NCI-H146 treated with DMSO at 0.1 percent for 48 hours (cell line): ENCODE data around the gene HNRNPA2B1.
A peak's percentile ranks its signal among the peaks of the same experiment; 100 is the strongest.
"Not testable (repeated sequence)": the region's sequence is repeated elsewhere in the genome, so short reads cannot be mapped to it uniquely, and the experiment has no call there.

Experiments
- DNase-seq: peaks from one replicate; lab custom pipeline; 2025; ENCODE audit not compliant: unreplicated experiment; lab: John Stamatoyannopoulos, UW

The HNRNPA2B1 gene

DNA sequence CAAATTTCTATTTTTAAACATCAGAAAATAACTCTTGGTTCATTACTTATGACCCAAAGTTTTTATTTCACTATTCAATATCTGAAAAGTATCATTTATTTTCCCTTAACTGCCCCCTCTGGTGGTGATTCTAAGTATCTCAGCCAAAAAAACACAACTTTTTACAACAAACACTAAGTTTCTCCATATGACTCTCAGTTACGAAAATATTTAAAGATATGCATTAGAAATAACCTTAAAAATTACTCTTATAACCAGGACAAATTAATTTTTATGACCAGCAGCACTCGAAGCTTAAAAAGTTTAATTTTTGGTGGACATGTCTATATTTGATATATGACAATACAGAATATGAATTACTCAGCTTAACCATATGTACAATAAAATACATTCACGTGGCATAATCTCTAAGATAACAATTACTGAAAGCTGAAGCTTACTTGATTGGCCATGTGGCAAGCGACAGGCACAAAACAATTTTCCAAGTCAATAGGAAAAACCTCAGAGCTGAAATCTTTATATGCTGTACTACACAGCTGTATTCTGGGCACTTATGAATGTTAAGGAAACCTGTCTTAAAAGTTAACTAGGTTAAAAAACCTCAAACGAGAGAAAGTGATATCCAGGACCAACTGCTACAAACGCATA is 2.3 kb downstream of the HNRNPA2B1 start:
- peak; percentile 16 for DNase-seq

DNA sequence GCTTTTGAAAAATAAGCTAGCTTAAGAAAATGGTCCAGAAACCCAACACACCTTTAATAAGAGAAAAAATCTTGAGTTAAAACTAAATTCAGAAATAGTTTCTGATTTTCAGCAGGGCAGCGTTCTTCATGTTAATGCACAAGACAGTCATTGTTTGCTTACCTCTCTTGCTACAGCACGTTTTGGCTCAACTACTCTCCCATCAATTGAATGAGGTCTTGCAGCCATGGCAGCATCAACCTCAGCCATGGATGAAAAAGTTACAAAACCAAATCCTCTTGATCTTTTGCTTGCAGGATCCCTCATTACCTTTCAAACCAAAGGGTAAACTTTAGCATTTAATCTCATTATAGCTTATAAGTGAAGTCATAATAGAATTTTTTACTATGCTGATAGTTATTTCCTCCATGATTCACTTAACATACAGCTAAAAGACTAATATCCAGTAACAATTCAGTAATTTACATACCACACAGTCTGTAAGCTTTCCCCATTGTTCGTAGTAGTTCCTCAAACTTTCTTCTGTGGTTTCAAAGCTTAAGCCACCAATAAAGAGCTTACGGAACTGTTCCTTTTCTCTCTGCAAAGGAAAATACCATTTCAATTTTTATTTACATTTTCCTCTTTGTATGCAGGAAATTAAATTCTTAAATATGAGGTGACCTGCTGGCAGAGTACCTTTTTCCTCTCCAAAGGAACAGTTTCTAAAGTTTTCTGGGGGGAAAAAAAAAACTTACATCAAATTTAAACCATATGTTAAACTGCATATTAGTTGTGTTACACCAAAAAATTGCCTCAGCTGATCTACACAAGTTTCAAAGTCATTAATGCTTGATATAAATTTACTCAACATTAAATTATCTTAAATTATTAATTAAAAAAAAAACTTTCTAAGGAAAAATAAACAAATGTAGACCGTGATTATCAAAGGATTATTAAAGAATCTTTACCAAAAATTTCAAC is 3.1 kb downstream of the HNRNPA2B1 start:
- no peak for DNase-seq

DNA sequence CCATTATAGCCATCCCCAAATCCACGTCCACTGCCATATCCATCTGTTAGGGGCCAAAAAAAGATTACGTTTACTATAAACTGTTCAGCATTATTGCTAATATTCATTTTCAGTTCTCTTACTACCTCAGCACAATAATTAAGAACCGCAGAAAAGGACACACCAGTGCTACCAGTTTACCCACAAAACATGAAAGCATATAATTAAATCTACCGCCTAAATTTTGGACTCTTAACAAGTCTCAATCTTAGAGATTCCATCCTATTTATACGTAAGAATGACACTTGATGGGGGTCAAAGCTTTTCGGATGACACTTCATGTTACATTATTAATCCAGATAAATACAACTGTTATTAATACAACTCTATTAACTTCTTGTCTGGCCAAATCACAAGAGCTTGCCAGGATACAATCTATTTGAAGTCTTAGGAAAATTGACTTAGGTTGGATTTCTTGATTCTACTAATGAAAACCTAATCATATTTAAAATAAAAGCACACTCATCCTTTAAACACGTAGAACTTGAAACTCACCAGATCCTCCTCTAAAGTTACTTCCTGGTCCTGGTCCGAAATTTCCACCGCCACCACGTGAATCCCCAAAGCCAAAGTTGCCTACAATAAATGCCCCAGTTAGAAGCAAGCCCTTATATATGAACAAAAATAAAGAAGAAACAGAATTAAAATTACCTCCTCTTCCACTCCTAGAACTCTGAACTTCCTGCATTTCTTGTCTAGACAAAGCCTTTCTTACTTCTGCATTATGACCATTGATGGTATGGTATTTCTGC is 4.5 kb downstream of the HNRNPA2B1 start:
- DNase-seq, result no peak

DNA sequence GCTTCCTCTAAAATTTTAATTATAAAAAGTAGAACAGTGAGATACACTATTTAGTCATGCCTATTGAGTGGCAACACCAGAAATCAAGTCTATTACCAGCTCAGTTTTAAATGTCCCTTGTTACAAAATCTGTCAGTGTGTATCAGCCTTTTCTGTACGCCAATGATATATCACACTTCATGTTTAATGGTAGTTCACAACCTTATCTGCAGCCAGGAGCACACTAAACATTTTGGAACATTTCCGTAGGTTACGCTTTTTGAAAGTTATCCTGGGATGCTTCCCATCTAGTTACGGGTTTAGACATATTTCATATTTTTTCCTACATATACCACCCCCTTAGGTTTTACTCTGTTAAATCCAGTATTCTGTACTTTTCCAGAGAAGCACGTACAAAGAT is 5.4 kb downstream of the HNRNPA2B1 start:
- no peak for DNase-seq

DNA sequence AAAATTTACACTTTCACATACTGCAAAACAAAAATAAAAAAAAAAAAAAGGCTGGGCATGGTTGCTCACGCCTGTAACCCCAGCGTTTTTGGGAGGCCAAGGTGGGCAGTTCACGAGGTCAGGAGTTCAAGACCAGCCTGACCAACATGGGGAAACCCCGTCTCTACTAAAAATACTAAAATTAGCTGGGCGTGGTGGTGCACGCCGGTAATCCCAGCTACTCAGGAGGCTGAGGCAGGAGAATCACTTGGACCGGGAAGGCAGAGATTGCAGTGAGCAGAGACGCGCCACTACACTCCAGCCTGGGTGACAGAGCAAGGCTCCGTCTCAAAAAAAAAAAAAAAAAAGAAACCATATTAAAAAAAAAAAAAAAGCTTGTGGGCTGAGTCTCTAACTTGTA is 5.8 kb downstream of the HNRNPA2B1 start:
- not testable (repeated sequence) for DNase-seq

DNA sequence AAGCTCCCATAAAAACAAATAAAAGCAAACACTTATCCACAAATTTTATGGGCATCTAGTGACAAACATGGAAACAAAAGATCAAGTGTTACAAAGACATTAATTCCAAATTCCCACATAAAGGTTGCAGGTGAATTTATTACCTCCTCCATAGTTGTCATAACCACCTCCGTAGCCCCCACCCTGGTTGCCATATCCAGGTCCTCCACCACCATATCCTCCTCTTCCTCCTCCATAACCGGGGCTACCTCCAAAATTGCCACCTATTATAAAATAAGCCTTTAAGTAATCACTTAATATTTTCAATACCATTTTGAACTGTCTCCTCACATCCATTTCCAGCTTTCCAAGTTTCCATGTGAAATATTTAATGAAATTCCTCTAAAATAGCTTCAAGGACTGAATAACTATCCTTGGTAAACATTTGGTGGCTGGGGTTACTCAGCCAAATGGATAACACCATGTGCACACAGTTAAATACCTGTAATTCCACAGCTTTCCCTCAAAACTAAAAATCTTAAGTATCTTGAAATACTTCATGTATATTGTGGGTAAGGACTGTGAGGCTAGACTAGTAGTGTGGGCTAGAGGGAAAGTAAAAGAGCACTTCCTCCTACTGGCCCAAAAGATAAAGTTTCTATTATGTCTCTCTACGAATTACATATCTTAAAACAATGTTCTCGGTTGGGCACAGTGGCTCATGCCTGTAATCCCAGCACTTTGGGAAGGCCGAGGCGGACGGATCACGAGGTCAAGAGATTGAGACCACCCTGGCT is 6.9 kb downstream of the HNRNPA2B1 start:
- no peak for DNase-seq

DNA sequence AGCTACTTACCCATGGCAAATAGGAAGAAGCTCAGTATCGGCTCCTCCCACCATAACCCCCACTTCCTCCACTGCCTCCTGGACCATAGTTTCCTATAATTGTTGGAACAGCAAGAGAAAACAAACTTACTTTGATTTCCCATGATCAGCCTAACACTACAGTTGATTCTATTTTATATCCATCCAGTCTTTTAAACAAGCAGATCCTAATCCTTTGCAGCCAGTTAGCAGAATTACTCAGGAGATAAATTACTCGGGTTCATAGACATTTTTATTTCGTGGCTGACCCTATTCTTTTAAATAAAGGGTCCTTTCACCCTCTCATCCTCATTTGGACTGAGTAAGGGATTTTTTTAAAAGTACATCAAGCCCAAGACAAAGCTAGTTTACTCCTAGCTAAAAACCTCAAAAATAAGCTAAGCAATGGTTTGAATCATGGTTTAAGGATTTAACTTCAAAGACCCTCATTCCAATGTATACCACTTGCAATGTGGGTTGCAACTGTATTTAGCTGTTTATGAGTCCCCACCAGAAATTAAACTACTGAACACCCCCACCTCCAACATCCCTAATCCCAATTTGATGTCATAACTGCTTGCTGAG is 8.0 kb downstream of the HNRNPA2B1 start:
- no peak for DNase-seq

DNA sequence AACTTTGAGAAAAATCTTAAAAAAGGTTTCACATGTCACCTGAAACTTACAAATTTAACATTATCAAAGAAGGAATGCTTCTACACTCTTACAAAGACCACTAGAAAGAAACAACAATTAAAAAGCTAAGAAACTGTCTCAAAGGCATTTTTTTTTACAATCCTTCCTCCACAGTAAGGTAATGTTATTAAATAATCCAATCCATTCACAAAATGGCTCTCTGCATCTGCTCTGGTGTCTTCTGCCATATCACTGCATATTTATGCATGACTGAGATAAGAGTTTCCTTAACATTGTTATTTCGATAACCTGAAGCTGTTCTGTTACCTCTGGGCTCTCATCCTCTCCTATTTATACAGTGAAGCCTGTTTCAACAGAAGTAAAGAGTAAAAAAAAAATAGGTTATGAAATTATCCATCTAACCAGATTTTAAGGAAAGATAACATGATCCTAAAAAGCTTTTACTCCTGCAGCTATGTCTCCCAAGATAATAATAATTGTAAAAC is 8.5 kb downstream of the HNRNPA2B1 start:
- no peak for DNase-seq

DNA sequence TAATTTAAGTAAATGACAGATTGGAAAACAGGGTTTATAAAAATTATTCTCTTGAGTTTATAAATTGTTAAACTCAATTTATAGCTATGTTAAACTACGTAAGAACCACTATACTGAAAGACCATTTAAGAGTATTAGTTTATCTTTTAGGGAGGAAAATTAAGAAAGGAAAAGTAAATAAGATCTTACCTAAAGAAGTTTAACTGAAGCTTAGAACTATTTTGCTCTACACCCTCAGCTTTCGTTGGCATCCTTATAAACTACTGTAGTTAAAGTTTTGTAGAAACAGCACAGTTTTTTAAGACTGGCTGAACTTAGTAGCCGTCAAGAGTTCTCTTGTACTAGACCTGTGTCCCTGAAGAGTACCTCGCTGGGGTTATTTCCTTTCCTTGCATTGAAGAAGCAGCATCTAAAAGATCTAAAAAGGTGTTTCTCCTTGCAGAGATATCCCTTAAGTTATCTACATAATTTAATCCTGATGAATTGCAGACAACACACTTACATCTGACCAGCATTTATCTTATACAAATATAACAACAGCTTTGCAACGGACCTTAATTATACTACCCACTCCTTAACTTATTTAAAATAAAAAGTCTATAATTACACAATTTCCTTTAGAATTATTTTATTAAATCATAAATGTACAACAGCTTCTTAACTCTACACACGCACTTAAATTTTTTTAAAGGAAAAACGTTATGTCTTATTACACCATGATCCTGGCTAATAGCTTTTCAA is 9.1 kb downstream of the HNRNPA2B1 start:
- DNase-seq, result no peak

DNA sequence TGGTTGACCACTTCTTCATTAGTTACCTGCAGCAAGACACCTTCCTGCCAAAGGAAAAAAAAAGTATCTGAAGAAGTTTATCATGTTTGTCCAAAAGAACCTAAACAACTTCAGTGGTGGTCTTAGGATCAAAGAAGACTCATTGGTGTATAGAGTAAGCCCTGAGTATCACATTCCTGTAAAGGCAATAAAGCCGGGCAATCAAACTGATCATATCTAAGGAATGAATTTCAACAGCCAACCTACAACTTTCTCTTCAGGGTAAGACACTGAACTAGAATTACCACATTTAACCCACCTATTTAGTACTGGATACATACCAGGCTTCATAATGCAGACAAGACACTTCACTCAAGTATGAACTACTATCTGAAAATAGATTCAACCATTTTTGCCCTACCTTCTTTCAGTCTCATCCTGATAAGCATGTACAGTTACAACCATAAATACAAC is 10.1 kb downstream of the HNRNPA2B1 start:
- DNase-seq, result no peak

DNA sequence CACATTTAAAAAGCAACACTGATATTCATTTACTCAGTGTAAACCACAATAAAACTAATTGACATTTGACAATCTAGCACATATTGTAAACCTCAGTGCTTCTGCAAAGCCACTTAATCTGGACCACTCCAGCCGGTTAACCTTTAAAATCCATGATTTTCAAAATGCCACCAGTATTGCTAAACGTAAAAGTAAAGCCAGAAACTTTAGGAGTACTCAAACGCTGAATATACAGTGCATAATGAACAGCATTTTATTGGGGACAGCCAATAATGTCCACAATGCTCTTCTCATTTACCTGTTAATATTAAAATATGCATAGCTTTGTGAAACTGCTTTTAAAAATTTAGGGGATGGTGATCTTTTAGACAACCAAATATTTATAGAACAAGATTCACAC is 10.8 kb downstream of the HNRNPA2B1 start:
- no peak for DNase-seq

DNA sequence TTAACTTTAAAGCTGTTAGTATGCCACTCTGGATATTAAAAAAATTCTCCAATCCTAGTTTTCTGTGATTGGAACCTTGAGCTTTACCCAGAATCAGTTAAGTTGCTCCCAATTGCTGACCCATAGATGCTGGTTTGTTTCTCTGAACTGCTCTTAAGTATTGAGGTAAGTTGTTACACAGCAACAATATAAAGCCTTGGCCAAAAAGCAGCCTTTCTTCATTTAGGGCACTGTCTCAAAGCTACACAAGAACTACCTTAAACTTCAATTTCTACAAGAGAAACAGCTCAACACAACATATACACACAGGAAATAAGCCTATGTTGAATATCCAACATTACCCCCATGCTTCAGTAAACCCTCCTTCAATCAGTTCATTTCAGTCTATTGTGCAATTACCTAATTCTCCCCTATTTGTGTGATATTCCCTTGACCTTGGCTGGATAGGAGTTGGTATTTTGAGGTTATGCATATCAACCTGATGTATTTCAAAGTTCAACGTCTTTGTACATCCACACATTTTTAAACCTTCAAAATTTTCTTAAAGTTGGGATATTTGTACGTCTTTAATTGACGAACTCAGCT is 11.5 kb downstream of the HNRNPA2B1 start:
- DNase-seq, result no peak

DNA sequence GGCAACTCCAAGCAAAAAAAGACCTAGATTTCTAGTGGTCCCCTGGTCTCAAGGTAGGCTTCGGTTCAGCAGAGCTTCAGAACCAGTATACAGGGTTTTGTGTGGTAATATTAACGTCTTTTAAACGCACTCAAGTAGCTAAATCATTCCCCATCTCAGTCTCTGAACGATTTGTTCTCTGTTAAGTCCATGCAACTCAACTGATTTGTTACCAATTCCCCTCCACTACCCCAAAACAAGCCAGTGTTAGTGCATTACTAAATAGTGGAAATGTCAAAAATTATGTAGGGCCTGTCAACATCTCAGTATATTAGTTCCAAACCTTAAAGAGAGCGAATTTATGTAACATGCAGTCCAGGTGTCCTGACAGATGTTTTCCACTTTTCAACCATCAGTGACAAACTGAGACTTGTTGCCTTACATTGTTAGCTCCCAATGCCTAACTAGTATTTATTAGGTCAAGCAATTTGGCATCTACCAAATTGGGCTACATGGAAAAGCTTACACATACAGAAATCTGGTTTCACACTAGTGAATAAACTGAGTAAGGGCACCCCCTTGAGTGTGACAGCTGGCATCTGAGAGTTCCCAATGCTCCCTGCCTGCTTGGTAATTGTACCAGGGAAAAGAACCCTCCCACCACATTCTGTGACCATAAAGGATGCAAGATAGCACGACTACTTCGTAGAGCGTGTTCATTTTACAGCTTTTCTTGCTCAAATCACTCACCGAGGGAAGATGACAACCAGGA is 12.2 kb downstream of the HNRNPA2B1 start:
- no peak for DNase-seq

DNA sequence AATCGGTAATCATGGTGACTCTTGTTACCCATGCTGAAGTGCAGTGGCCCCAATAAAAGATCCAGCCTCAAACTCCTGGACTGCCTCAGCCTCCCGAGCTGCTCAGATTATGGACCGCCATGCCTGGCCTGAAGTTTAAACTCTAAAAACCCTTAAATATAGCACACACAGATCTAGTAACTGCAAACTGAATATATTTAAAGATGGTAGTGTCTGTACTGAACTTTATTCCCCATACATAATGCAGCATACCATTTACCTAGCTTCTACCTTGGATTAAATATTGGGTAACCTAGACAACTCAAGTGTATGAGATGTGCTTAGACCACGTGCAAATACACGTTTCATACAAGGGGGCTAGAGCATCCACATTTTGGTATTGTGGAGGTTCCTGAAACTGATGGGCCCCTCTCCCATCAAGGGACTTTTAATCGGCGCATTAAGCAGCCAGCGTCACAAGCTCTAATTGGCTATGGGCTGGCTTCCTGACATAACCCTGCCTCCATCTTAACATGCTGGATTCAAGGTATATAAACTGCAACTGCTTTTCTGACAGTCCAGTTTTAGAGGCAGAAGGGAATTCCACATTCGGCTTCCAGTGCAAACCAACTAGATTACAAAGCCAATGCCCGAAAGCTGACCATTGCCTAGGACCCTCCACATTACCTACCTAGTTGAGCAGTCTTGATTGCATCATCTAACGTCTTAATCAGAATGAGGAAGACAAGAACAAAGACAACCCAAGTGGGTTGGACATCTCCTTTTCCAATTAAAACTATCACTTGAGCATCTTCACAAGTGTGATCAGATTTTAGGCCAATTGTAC is 13.0 kb downstream of the HNRNPA2B1 start:
- DNase-seq, result no peak

DNA sequence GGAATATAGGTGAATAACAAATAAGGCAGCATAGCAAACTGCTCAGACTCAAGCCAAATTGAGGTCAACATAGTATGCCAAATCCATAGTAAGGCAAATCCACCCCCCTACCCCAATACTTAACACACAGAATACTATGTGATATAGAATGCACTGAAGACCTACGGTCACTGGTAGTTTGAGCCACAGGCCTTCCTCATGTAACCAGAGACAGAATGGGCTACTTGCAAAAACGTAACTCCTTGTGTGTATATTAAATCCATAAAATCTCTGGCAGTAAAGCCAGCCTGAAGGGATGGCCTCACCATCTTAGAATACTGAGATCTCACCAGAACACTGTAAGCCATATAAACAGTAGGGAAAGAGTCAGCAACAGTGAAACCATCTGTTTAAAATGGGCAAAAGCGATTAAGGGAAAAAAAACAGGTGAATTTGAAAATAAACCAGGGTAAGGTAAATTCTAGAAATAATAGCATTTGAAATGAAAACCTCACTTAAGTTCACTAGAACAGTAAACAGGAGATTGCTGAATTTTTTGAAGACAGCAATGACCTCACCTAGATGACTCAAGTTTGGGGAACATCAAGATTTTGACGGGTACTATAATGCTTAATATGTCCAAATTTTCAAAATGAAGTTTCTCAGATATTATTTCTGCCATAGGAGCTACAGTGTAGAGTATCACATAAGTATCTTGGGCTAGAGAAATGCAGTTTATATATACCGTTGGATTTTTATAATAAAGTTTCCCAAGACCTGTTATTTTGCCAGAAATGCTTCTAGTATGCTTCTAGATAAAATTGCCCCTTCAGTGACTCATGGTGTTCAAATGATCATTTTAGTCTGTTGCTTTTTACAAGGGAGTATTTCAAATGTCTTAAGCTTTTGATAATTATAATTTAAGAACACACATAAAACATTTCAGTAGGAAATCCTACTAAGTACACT is 13.9 kb downstream of the HNRNPA2B1 start:
- DNase-seq, result no peak

DNA sequence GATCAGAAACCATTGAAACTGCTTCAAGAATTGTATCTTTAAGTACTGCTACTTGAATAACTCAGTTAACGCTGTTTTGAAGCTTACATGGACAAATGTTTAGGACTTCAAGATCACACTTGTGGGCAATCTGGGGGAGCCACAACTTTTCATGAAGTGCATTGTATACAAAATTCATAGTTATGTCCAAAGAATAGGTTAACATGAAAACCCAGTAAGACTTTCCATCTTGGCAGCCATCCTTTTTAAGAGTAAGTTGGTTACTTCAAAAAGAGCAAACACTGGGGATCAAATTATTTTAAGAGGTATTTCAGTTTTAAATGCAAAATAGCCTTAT is 14.7 kb downstream of the HNRNPA2B1 start:
- no peak for DNase-seq
